A549 (cell line): ENCODE data around the gene ROBO1. TPM values are rescaled to one million over a fixed set of nuclear protein-coding genes. Genes with fewer than 3 reads are reported as not detected.

ENCODE experiments used
- ATAC-seq, 2 experiments: fragments of 200-7000 bp in 1 of 2; fragments of >200 bp in 1 of 2; cut with Nextera tagmentation in 1 of 2; cut with Tn5 transposase in 1 of 2; 3 replicates each; pipeline versions ENCODE4 v1.8.0 to v1.9.1; 2018 to 2020; ENCODE audit warnings: mild to moderate bottlenecking in 1 of 2, moderate library complexity in 1 of 2
- CTCF ChIA-PET: fragments of 300-600 bp; sonication (Branson Sonifier 250); formaldehyde crosslinking; extraction: SDS; loops from one replicate; lab custom pipeline; 2021; ENCODE audit warnings: antibody characterized with exemption, inconsistent platforms; lab: Yijun Ruan, JAX
- POLR2A ChIA-PET: fragments of 350-600 bp; formaldehyde crosslinking; extraction: SDS; loops from one replicate; lab custom pipeline; 2021; ENCODE audit warnings: antibody characterized with exemption, inconsistent platforms; lab: Yijun Ruan, JAX
- DNase-seq, 2 experiments: peaks; one replicate each; pipeline versions ENCODE4 v3.0.0 to v3.0.0-alpha.2; 2011 to 2016; ENCODE audit warnings: low read depth in 1 of 2, low spot score in 1 of 2
- FAIRE-seq: peaks from 2 replicates; lab custom pipeline; 2011; peaks lifted over from hg19 to GRCh38; lab: Jason Lieb, UNC
- H3K27ac ChIP-seq, 2 experiments: fragments of >200 bp; sonication (Bioruptor Twin); formaldehyde crosslinking; 3 replicates each; pipeline ENCODE4 v1.5.1; 2016 to 2017
- H3K4me1 ChIP-seq: fragments of >200 bp; sonication (Bioruptor Twin); formaldehyde crosslinking; 3 replicates; pipeline ENCODE4 v1.6.1; 2016
- H3K4me2 ChIP-seq: fragments of >200 bp; sonication (Bioruptor Twin); formaldehyde crosslinking; 3 replicates; pipeline ENCODE4 v1.6.1; 2016
- H3K4me3 ChIP-seq: fragments of >200 bp; sonication (Bioruptor Twin); formaldehyde crosslinking; 3 replicates; pipeline ENCODE4 v1.5.1; 2016
- H3K9me3 ChIP-seq: fragments of >200 bp; sonication (Bioruptor Twin); formaldehyde crosslinking; 3 replicates; pipeline ENCODE4 v1.6.1; 2016
- CHD2 ChIP-seq: fragments of 150-350 bp; IDR thresholded peaks from 2 replicates; pipeline ENCODE4 v1.6.1; 2014; ENCODE audit warnings: low read length; ENCODE audit not compliant: partially characterized antibody
- E2F6 ChIP-seq: IDR thresholded peaks from 2 replicates; pipeline ENCODE4 v1.6.1; 2012; ENCODE audit warnings: low read depth, borderline replicate concordance
- EHMT2 ChIP-seq: fragments of 200-600 bp; sonication (generic); IDR thresholded peaks from 2 replicates; pipeline ENCODE4 v1.6.1; 2016; ENCODE audit warnings: antibody characterized with exemption, low read depth, mild to moderate bottlenecking, moderate library complexity
- FOSL2 ChIP-seq, 2 experiments: fragments of 450-650 bp in 1 of 2; fragments of >200 bp in 1 of 2; sonication (Bioruptor Twin) in 1 of 2; formaldehyde crosslinking; IDR thresholded peaks; 2 replicates each; pipeline versions ENCODE4 v1.5.0 to v1.6.1; 2016 to 2020; ENCODE audit warnings: mild to moderate bottlenecking in 1 of 2, moderate library complexity in 1 of 2
- HOXA7 ChIP-seq: fragments of 250-450 bp; sonication (Bioruptor Pico); IDR thresholded peaks from 2 replicates; pipeline ENCODE4 v1.5.0; 2020; ENCODE audit warnings: mild to moderate bottlenecking, moderate library complexity
- JUNB ChIP-seq: fragments of >200 bp; sonication (Bioruptor Twin); formaldehyde crosslinking; IDR thresholded peaks from 2 replicates; pipeline ENCODE4 v1.6.1; 2016
- KDM5A ChIP-seq: fragments of 200-600 bp; sonication (generic); IDR thresholded peaks from 2 replicates; pipeline ENCODE4 v1.6.1; 2016; ENCODE audit warnings: antibody characterized with exemption, mild to moderate bottlenecking
- MAZ ChIP-seq: fragments of 150-350 bp; IDR thresholded peaks from 2 replicates; pipeline ENCODE4 v1.6.1; 2014; ENCODE audit warnings: antibody characterized with exemption, low read depth, low read length, borderline replicate concordance
- NPAS2 ChIP-seq: fragments of 250-450 bp; sonication (Bioruptor Pico); IDR thresholded peaks from 2 replicates; pipeline ENCODE4 v1.8.0; 2022; ENCODE audit warnings: mild to moderate bottlenecking, moderate library complexity, borderline replicate concordance
- NR3C1 ChIP-seq: fragments of >200 bp; sonication (Bioruptor Twin); formaldehyde crosslinking; IDR thresholded peaks from 3 replicates; pipeline ENCODE4 v1.6.1; 2017
- POLR2AphosphoS2 ChIP-seq: conservative IDR thresholded peaks from 2 replicates; pipeline ENCODE4 v1.6.1; 2012; ENCODE audit warnings: low read length, improper control_type of control experiment, inconsistent platforms
- RNF2 ChIP-seq: fragments of 200-600 bp; sonication (generic); IDR thresholded peaks from 2 replicates; pipeline ENCODE4 v1.6.1; 2016; ENCODE audit warnings: low read depth, mild to moderate bottlenecking, antibody characterized with exemption, moderate library complexity, borderline replicate concordance
- SMC3 ChIP-seq: fragments of >200 bp; sonication (Bioruptor Twin); formaldehyde crosslinking; IDR thresholded peaks from 3 replicates; pipeline ENCODE4 v1.6.1; 2018; ENCODE audit warnings: inconsistent platforms
- ZC3H11A ChIP-seq: fragments of 450-650 bp; IDR thresholded peaks from 2 replicates; pipeline ENCODE4 v1.6.1; 2014; ENCODE audit warnings: antibody characterized with exemption, mild to moderate bottlenecking
- ZNF302 ChIP-seq: fragments of 250-450 bp; sonication (Bioruptor Pico); IDR thresholded peaks from 2 replicates; pipeline ENCODE4 v1.9.0; 2021; ENCODE audit warnings: inconsistent platforms, mild to moderate bottlenecking, moderate library complexity
- WGBS: methylation state at CpG from one replicate; pipeline ENCODE4 v1.1.6; 2017; ENCODE audit errors: missing lambda C conversion rate; 5-methylcytosine and 5-hydroxymethylcytosine counted together
- polyA plus RNA-seq, 4 experiments: library from polyadenylated mRNA; depleted of rRNA in 3 of 4; stranded (reverse); fragments of >200 nt; fragmentation: RNase III in 1 of 4; extraction: RNeasy Plus Mini Kit Qiagen cat#74134 plus additional on column Dnase treatment in 1 of 4; gene quantifications; 2 replicates in 3 of 4; 3 replicates in 1 of 4; pipeline ENCODE4 v1.2.3, GENCODE V29; 2011 to 2017
- TF ChIP-seq, protein P1 (sequence below): fragments of >200 bp; sonication (Bioruptor Twin); formaldehyde crosslinking; IDR thresholded peaks from 2 replicates; pipeline ENCODE4 v1.6.1; 2016
- TF ChIP-seq, protein P2 (sequence below): fragments of 450-650 bp; IDR thresholded peaks from 2 replicates; pipeline ENCODE4 v1.6.1; 2014; ENCODE audit warnings: antibody characterized with exemption
- TF ChIP-seq, protein P3 (sequence below): IDR thresholded peaks from 2 replicates; pipeline ENCODE4 v1.6.1; 2012
- TF ChIP-seq, protein P4 (sequence below): IDR thresholded peaks from 2 replicates; pipeline ENCODE4 v1.6.1; 2012
- TF ChIP-seq, protein P5 (sequence below): fragments of 200-600 bp; sonication (generic); IDR thresholded peaks from 2 replicates; pipeline ENCODE4 v1.6.1; 2016; ENCODE audit warnings: antibody characterized with exemption, mild to moderate bottlenecking, moderate library complexity

ROBO1 gene
- polyA plus RNA-seq, 2 of the 4 experiments (the other 2 are of a cell fraction) = 25.3 to 35.6 TPM

DNA sequence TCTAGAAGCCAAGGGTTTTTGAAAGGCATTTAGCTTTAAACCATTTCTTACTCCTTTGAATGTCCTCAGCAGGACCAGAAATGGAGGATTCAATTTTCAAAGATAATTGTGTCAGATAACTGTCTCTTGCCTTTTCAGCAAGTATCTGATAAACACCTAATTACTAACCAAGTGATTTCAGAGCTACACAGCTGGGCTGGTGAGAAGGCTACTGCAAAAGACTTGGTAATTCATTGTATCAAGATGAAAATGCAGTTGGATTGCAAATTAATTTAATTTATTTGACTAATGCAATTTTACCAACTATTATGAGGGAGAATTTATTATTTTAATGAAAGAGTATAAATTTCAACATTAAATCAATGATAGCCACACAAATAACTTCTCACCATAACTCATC, 165.4 kb downstream of the ROBO1 start:
- TF ChIP-seq POLR2AphosphoS2 = no peak
- TF ChIP-seq, protein P1, sequence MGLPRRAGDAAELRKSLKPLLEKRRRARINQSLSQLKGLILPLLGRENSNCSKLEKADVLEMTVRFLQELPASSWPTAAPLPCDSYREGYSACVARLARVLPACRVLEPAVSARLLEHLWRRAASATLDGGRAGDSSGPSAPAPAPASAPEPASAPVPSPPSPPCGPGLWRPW = no peak
- no peak for TF ChIP-seq NPAS2 (CRISPR knock-in tag)
- no peak for TF ChIP-seq SMC3
- no peak for TF ChIP-seq JUNB
- TF ChIP-seq, protein P2, sequence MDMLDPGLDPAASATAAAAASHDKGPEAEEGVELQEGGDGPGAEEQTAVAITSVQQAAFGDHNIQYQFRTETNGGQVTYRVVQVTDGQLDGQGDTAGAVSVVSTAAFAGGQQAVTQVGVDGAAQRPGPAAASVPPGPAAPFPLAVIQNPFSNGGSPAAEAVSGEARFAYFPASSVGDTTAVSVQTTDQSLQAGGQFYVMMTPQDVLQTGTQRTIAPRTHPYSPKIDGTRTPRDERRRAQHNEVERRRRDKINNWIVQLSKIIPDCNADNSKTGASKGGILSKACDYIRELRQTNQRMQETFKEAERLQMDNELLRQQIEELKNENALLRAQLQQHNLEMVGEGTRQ = no peak
- no peak for TF ChIP-seq E2F6
- no peak for TF ChIP-seq RNF2
- no peak for TF ChIP-seq ZC3H11A
- TF ChIP-seq, protein P3, sequence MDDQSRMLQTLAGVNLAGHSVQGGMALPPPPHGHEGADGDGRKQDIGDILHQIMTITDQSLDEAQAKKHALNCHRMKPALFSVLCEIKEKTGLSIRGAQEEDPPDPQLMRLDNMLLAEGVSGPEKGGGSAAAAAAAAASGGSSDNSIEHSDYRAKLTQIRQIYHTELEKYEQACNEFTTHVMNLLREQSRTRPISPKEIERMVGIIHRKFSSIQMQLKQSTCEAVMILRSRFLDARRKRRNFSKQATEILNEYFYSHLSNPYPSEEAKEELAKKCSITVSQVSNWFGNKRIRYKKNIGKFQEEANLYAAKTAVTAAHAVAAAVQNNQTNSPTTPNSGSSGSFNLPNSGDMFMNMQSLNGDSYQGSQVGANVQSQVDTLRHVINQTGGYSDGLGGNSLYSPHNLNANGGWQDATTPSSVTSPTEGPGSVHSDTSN = no peak
- TF ChIP-seq NR3C1 = no peak
- TF ChIP-seq MAZ = no peak
- no peak for TF ChIP-seq HOXA7 (CRISPR knock-in tag)
- no peak for TF ChIP-seq KDM5A
- TF ChIP-seq FOSL2 (IDR thresholded peaks at IDR 0.05) = no peak
- TF ChIP-seq FOSL2 (CRISPR knock-in tag; IDR thresholded peaks at IDR 0.05) = no peak
- CTCF ChIA-PET = interaction anchor here (0.8 kb wide), 1 partner anchor 11 kb away, joined by 3 read pairs; no protein-coding TSS in a partner anchor
- POLR2A ChIA-PET = no interaction called here
- DNase-seq (no peak), FAIRE-seq (no peak), ATAC-seq (no peak)
- Histone ChIP-seq H3K27ac (no peak overlapping the region), H3K4me3 (no peak overlapping the region), H3K4me1 (no peaks in the 10 kb centered on the region), H3K4me2 (no peak overlapping the region), H3K9me3 (no peaks in the 10 kb centered on the region)

DNA sequence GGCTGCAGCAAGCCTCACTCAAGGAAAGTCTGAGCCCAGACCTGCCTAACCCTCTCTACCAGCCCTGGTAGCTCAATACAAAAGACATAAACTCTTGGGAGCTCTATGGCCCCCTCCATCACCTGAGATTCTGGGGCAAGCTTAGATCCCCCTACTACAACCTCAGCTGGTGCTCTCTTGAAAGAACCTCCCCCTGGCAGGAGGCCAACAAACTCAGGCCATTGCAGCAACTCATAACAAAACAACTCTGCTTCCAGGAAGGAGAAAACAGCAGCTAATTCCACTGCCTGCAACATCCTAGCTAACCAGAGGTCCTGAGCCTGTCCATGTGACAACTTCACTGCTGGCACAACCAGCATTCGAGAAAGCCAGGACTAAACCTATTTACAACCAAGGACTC, 169.2 kb downstream of the ROBO1 start:
- Histone ChIP-seq H3K9me3 (no peaks in the 10 kb centered on the region), H3K4me2 (no peak overlapping the region), H3K4me1 (no peaks in the 10 kb centered on the region), H3K4me3 (no peak overlapping the region), H3K27ac (no peak overlapping the region)
- POLR2A ChIA-PET = no interaction called here
- ATAC-seq (no peak), DNase-seq (peak in 1 of 2 experiments; percentile 1), FAIRE-seq (no peak)
- 7% methylated on average over 1 of the region's 1 CpG for WGBS
- TF ChIP-seq FOSL2 (IDR thresholded peaks at IDR 0.05) (no peak), FOSL2 (CRISPR knock-in tag; IDR thresholded peaks at IDR 0.05) (no peak), CHD2 (no peak), EHMT2 (no peak), RNF2 (no peak), ZNF302 (CRISPR knock-in tag) (no peak), HOXA7 (CRISPR knock-in tag) (no peak)
- TF ChIP-seq, protein P4, sequence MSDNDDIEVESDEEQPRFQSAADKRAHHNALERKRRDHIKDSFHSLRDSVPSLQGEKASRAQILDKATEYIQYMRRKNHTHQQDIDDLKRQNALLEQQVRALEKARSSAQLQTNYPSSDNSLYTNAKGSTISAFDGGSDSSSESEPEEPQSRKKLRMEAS = no peak
- TF ChIP-seq, protein P5, sequence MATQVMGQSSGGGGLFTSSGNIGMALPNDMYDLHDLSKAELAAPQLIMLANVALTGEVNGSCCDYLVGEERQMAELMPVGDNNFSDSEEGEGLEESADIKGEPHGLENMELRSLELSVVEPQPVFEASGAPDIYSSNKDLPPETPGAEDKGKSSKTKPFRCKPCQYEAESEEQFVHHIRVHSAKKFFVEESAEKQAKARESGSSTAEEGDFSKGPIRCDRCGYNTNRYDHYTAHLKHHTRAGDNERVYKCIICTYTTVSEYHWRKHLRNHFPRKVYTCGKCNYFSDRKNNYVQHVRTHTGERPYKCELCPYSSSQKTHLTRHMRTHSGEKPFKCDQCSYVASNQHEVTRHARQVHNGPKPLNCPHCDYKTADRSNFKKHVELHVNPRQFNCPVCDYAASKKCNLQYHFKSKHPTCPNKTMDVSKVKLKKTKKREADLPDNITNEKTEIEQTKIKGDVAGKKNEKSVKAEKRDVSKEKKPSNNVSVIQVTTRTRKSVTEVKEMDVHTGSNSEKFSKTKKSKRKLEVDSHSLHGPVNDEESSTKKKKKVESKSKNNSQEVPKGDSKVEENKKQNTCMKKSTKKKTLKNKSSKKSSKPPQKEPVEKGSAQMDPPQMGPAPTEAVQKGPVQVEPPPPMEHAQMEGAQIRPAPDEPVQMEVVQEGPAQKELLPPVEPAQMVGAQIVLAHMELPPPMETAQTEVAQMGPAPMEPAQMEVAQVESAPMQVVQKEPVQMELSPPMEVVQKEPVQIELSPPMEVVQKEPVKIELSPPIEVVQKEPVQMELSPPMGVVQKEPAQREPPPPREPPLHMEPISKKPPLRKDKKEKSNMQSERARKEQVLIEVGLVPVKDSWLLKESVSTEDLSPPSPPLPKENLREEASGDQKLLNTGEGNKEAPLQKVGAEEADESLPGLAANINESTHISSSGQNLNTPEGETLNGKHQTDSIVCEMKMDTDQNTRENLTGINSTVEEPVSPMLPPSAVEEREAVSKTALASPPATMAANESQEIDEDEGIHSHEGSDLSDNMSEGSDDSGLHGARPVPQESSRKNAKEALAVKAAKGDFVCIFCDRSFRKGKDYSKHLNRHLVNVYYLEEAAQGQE = no peak
- CTCF ChIA-PET = no interaction called here
